Left cardiac atrium (tissue), 4 donors: ENCODE measurements around the gene NXF1. TPM values are rescaled to one million over a fixed set of nuclear protein-coding genes. Genes with fewer than 3 reads are reported as not detected.
"Not testable (repeated sequence)": the region's sequence is repeated elsewhere in the genome, so short reads cannot be mapped to it uniquely, and the experiment has no call there.

Experiments used
- ATAC-seq, 2 donors: fragments of 200-7000 bp; cut with Tn5 transposase; one replicate each; pipeline ENCODE4 v1.9.1; 2020; ENCODE audit warnings: mild to moderate bottlenecking in 2 of 2, moderate library complexity in 2 of 2
- DNase-seq: peaks from one replicate; pipeline ENCODE4 v3.0.0-alpha.2; 2020
- intact Hi-C, 2 donors: fragments of 100-400 bp; cut with DNase I; formaldehyde crosslinking; loops; one replicate each; pipeline versions ENCODE4 v1.14.1 to v1.15.1; 2022 to 2023
- microRNA-seq, 2 donors: library from miRNA; unstranded; fragments of <30 nt; microRNA quantifications; one replicate each; pipeline ENCODE4 v1.2.0, GENCODE V29; 2020
- total RNA-seq, 2 donors: library from RNA; stranded (reverse); fragmentation: NEBNext Ultra II Directional; extraction: Animal tissue kit (Norgen Biotek cat#: 25700); gene quantifications; one replicate each; pipeline ENCODE4 v1.2.1, GENCODE V29; 2021
- donor health status: DM: no; HTN: yes; CAD: no.
- donor health status: DM: no; HTN: yes; CAD: no; lungs with severe emphysema.
- donor health status: DM: yes; HTN: yes; CAD: no.
- donor health status: Dilated cardiomyopathy.

NXF1 gene
- total RNA-seq, 2 donors from 2014 or later: 40.5 to 45.6 TPM

DNA sequence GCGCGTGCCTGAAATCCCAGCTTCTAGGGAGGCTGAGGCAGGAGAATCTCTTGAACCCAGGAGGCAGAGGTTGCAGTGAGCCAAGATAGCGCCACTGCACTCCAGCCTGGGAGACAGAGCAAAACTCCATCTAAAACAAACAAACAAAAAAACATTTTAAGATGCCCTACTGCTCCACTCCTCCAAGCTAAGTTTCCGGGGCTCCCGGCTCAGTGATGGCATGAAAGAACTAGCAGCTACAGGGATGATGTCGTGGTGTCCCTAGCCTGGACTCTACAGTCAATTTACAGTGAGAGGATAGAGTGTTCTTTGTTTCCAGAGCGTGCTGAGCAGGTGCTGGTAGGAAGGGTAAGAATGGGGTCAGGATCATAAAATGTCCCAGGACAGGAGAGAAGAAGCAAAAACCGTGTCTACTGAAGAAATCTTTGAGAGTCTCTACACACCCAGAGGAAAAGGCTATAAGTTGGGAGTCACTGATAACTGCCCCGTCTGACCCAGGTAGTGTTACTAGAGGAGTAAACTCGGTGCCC is 50.1 kb downstream of the NXF1 start:
- DNase-seq (no peak), ATAC-seq (no peak)
- intact Hi-C loops: no loop called here

DNA sequence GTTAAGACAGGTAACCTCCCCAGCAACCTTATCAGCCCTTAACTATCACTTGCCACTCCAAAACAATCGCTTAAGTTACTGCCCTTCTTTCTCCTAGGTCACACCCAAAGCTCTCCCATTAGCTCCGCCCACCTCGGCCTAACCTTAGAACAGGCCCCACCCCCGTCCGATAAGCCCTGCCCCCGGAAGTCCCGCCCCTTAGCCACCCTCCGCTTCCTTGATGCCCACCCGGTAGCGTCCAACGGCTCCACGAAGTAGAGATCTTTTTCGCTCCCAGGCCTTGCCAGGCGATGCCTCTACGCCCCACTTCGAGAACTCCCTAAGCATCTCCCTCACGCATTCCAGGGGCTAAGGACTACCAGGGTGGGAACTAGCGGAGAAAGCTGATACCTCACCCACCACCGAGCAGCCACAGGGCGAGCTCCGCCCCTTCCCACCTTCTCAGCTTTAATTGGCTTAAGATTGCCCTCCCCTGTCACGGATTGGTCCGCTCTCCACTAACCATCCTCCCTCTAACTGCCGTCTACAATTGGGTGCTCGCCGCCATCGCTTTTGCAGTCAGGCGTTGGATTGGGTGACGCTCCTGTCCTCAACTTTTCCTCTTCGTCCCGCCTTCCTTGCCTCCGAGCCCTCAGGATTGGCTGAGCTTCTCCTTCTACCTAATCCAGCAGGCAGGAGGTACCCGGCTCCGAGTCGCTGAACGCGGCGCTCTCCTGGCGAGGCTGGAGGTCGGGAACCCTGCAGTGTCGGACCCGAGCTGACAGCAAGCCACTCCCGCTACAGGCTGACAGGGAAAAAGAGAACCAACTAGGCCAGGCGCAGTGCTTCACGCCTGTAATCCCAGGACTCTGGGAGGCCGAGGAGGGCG is 51.3 kb downstream of the NXF1 start, which contains the start of gene ZBTB3:
TSS of gene ZBTB3 (minus strand) at position 425 of the 868 bp plus-strand sequence. CDS start 496 bp downstream, outside the sequence.
- DNase-seq: peak; percentile 97
- ATAC-seq: peak; percentile 99
- intact Hi-C loops: no loop called here

DNA sequence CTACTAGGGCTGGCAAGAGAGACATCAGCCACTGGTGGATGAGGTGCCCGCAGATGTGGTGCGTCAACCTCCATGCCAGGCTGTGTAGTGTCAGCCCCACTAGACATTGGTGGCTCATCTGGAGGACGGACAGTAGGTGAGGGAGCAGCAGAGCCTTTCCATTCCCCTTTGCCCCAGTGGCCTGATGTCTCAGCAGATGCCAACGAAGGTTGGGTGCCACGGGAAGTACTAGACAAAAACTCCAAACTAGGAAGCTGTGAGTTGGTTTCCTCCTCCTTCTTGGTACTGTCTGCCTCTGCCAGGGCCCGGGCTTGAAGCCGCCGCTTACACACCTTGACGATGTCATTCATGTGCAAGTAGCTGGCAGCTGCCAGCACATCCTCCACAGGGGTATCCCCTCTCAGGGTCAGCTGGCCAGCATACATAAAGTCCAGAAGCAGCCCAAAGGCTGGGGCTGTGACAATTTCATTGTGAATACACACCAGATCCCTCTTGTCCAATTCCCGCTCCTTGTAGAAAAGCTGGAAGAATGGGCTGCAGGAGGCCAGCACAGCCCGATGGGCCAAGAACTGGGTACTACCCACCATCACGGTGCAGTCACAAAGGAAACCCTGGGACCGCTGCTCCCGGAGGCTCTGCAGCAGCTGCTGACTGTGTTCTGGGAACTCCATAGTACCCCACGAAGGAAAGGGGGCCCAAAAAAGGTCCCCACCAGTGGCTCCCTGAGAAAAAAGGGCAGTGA is 52.1 kb downstream of the NXF1 start:
- no peak for ATAC-seq
- intact Hi-C loops: no loop called here

DNA sequence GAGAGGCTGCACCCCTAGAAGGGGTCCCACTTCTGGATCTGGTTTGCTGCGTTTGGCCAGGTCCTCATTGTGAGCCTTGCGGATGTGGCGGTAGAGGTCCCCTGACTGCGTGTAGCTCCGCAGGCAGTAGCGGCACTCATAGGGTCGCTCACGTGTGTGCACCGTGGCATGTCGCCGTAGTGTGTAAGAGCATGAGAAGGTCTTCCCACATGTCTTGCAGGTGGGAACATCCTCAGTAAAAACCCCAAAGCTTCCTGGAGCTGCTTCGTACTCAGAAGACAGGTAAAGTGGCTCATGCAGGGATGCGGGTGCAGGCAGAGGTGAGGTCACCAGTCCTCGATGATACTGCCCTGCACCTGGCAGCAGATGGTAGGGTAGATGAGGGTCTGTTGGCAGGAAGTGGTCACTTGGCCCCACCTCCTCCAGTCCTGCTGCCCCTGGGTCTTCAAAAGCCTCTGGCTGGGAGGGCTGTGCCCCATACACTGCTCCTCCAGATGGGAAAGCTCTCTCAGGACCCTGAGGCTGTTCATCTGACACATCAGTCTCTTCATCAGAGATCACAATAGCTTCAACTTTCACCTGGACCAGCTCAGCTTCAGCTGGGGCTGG is 53.0 kb downstream of the NXF1 start:
- intact Hi-C loops: no loop called here
- DNase-seq: no peak
- ATAC-seq: no peak

More for the DNA sequence above, 52.1 kb downstream of the NXF1 start:
- no peak for DNase-seq

DNA sequence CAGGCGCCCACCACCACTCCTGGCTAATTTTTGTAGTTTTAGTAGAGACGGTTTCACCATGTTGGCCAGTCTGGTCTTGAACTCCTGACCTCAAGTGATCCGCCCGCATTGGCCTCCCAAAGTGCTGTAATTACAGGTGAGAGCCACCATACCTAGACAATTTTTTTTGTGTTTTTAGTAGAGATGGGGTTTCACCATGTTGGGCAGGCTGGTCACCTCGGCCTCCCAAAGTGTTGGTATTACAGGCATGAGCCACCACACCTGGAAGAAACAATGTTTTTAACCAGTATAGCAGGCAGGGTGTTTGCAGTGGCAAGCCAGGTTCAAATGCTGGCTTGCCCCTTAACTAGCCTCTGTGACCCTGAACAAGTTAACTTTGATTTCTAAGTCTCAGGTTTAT is 55.3 kb downstream of the NXF1 start:
- intact Hi-C loops, DNase-seq, ATAC-seq: not testable (repeated sequence)

DNA sequence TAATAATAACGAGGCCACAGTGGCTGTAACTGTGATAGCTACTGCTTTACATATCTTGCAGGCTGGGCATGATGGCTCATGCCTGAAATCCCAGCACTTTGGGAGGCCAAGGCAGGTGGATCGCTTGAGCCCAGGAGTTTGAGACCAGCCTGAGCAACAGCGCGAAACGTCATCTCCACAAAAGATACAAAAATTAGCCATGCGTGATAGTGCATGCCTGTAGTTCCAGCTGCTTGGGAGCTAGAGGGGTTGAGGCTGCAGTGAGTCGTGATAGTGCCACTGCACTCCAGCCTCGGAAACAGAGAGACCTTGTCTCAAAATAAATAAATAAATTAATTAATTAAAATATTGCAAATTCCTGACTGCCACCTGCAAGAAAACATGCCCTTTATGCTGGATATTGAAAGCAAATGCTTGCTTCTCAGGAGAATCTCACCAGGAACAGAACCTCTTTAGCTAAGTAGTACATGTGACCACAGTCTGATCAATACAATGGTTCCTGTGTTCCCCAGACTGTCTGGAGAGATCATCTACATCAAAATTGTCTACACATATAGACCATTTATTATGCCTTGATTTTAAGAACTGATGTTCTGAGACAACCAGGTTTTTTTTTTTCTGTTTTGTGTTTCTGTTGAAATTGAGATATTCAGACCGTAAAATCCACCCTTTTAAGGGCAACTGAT is 57.6 kb downstream of the NXF1 start:
- no peak for ATAC-seq
- DNase-seq: no peak
- intact Hi-C loops: no loop called here

Small RNAs within 50 kb of the gene (microRNA-seq; reads per million reads assigned to microRNA genes)
- gene MIR6514 (0.40 to 1.1 reads per million in 2 donors), gene MIR6748 (0 to 0.27 reads per million in 2 donors)

Other genes with a start within 250 kb of the NXF1 start
- 100 to 1,000 TPM; 833 to 894 TPM for gene EEF1G, start 231.5 kb downstream of the NXF1 start, total RNA-seq
- gene TUT1, start 213.9 kb downstream of the NXF1 start, total RNA-seq: 10 to 100 TPM in 1 of 2 donors, 1 to 10 TPM in 1; 9.6 to 11.5 TPM
- gene MTA2, start 203.6 kb downstream of the NXF1 start, total RNA-seq: 10 to 100 TPM; 38.1 to 60.6 TPM
- 10 to 100 TPM; 29.1 to 46.8 TPM for gene EML3, start 192.7 kb downstream of the NXF1 start, total RNA-seq
- 1 to 10 TPM; 3.7 to 3.8 TPM for gene ROM1, start 192.2 kb downstream of the NXF1 start, total RNA-seq
- gene B3GAT3, start 183.5 kb downstream of the NXF1 start, total RNA-seq: 10 to 100 TPM; 20.5 to 22.4 TPM
- gene GANAB, start 158.8 kb downstream of the NXF1 start, total RNA-seq: 100 to 1,000 TPM; 130 to 136 TPM
- gene INTS5, start 152.1 kb downstream of the NXF1 start, total RNA-seq: 10 to 100 TPM; 11.0 to 13.8 TPM
- gene C11orf98, start 140.2 kb downstream of the NXF1 start, total RNA-seq: 10 to 100 TPM; 33.9 to 41.1 TPM
- gene CSKMT, start 140.1 kb downstream of the NXF1 start, total RNA-seq: 10 to 100 TPM in 1 of 2 donors, 1 to 10 TPM in 1; 6.6 to 10.0 TPM
- gene UQCC3, start 133.8 kb downstream of the NXF1 start, total RNA-seq: 1 to 10 TPM; 6.2 to 7.0 TPM
- gene LBHD1, start 133.2 kb downstream of the NXF1 start, total RNA-seq: 1 to 10 TPM; 4.0 to 4.1 TPM
- 10 to 100 TPM; 70.7 to 71.8 TPM for gene UBXN1, start 126.4 kb downstream of the NXF1 start, total RNA-seq
- gene LRRN4CL, start 115.9 kb downstream of the NXF1 start, total RNA-seq: 1 to 10 TPM; 6.1 to 7.3 TPM
- 10 to 100 TPM; 16.8 to 26.7 TPM for gene BSCL2, start 98.0 kb downstream of the NXF1 start, total RNA-seq
- not detected for gene GNG3, start 97.8 kb downstream of the NXF1 start, total RNA-seq
- 10 to 100 TPM; 31.0 to 36.2 TPM for gene HNRNPUL2, start 78.0 kb downstream of the NXF1 start, total RNA-seq
- gene TTC9C, start 77.0 kb downstream of the NXF1 start, total RNA-seq: 10 to 100 TPM; 14.0 to 15.9 TPM
- gene ZBTB3, start 51.3 kb downstream of the NXF1 start, total RNA-seq: 10 to 100 TPM in 1 of 2 donors, 1 to 10 TPM in 1; 7.2 to 10.5 TPM
- 10 to 100 TPM; 32.0 to 39.9 TPM for gene POLR2G, start 43.9 kb downstream of the NXF1 start, total RNA-seq
- gene TAF6L, start 34.0 kb downstream of the NXF1 start, total RNA-seq: 10 to 100 TPM in 1 of 2 donors, 1 to 10 TPM in 1; 8.1 to 11.0 TPM
- 10 to 100 TPM; 20.6 to 22.4 TPM for gene TMEM179B, start 18.0 kb downstream of the NXF1 start, total RNA-seq
- gene TMEM223, start 13.4 kb downstream of the NXF1 start, total RNA-seq: 10 to 100 TPM; 12.0 to 17.6 TPM
- 10 to 100 TPM; 22.1 to 23.2 TPM for gene STX5, start 26.6 kb upstream of the NXF1 start, total RNA-seq
- not detected for gene TEX54, start 27.4 kb upstream of the NXF1 start, total RNA-seq
- gene WDR74, start 34.1 kb upstream of the NXF1 start, total RNA-seq: 10 to 100 TPM; 24.6 to 32.2 TPM
- gene SLC3A2, start 75.5 kb upstream of the NXF1 start, total RNA-seq: 10 to 100 TPM; 45.2 to 91.2 TPM
- gene CHRM1, start 115.9 kb upstream of the NXF1 start, total RNA-seq: not detected
- gene SLC22A6, start 179.5 kb upstream of the NXF1 start, total RNA-seq: not detected
- not detected for gene SLC22A8, start 210.4 kb upstream of the NXF1 start, total RNA-seq